Ovary (tissue), 3 donors: ENCODE data around the gene PRR23B.

ENCODE experiments used
- CTCF ChIP-seq, 3 donors: fragments of 450-650 bp in 2 of 3; fragments of 200-600 bp in 1 of 3; IDR thresholded peaks; one replicate each; pipeline versions ENCODE4 v1.5.1 to v1.8.0; 2016 to 2022; ENCODE audit warnings: antibody characterized with exemption in 3 of 3, mild to moderate bottlenecking in 1 of 3
- EP300 ChIP-seq: sonication (generic); formaldehyde crosslinking; IDR thresholded peaks from one replicate; pipeline ENCODE4 v1.6.1; 2017; ENCODE audit warnings: antibody characterized with exemption
- POLR2A ChIP-seq: fragments of 450-650 bp; IDR thresholded peaks from one replicate; pipeline ENCODE4 v1.6.1; 2017; ENCODE audit warnings: antibody characterized with exemption, mild to moderate bottlenecking, moderate library complexity
- donor health status: DM: no; HTN: no; CAD: no.

GRCh38 chr3:138971766-138972320, 48.9 kb downstream of the PRR23B start:
- TF ChIP-seq CTCF (IDR thresholded peaks at IDR 0.05) (no peak), EP300 (no peak), POLR2A (no peak)
